OCI-LY7 (cell line): Measurements from ENCODE around the gene RAB21.

Experiments used
- EZH2phosphoT487 ChIP-seq: fragments of 200-600 bp; sonication (generic); IDR thresholded peaks from 2 replicates; pipeline ENCODE4 v1.6.1; 2018; ENCODE audit warnings: low read depth, borderline replicate concordance, mild to moderate bottlenecking, mixed run types, antibody characterized with exemption, low read length, moderate library complexity, mixed read lengths
- TF ChIP-seq, protein P1 (sequence below): fragments of 200-600 bp; sonication (generic); conservative IDR thresholded peaks from 2 replicates; pipeline ENCODE4 v1.5.1; 2014; ENCODE audit warnings: mild to moderate bottlenecking, antibody characterized with exemption, low read length, moderate library complexity, mixed read lengths

DNA sequence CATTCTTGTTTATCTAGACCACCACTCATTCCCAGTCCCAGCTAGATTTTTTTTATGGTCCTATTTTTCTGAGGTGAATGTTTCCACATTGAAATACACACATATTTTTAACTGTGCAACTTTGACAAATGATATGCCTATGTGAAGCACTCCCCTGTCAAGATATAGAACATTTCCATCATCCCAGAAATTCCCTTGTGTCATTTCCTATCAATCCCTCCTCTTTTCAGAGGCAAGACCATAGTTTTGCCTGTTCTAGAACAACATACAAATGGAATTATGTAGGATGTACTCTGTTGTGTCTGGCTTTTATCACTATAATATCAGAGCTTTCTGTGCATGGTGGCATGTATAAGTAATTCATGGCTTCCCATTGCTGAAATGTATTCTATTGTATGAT, 36.1 kb upstream of the RAB21 start:
- TF ChIP-seq, protein P1, sequence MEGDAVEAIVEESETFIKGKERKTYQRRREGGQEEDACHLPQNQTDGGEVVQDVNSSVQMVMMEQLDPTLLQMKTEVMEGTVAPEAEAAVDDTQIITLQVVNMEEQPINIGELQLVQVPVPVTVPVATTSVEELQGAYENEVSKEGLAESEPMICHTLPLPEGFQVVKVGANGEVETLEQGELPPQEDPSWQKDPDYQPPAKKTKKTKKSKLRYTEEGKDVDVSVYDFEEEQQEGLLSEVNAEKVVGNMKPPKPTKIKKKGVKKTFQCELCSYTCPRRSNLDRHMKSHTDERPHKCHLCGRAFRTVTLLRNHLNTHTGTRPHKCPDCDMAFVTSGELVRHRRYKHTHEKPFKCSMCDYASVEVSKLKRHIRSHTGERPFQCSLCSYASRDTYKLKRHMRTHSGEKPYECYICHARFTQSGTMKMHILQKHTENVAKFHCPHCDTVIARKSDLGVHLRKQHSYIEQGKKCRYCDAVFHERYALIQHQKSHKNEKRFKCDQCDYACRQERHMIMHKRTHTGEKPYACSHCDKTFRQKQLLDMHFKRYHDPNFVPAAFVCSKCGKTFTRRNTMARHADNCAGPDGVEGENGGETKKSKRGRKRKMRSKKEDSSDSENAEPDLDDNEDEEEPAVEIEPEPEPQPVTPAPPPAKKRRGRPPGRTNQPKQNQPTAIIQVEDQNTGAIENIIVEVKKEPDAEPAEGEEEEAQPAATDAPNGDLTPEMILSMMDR = no peak
- TF ChIP-seq EZH2phosphoT487 = no peak
